Measurements from ENCODE around the gene CHTF18. TPM values are rescaled to one million over a fixed set of nuclear protein-coding genes. Genes with fewer than 3 reads are reported as not detected.
"Not testable (repeated sequence)": the region's sequence is repeated elsewhere in the genome, so short reads cannot be mapped to it uniquely, and the experiment has no call there.

Gene CHTF18
- polyA plus RNA-seq, result 1 to 10 TPM in 2 of 3 donors, not detected in 1; 6.3 to 9.2 TPM

DNA sequence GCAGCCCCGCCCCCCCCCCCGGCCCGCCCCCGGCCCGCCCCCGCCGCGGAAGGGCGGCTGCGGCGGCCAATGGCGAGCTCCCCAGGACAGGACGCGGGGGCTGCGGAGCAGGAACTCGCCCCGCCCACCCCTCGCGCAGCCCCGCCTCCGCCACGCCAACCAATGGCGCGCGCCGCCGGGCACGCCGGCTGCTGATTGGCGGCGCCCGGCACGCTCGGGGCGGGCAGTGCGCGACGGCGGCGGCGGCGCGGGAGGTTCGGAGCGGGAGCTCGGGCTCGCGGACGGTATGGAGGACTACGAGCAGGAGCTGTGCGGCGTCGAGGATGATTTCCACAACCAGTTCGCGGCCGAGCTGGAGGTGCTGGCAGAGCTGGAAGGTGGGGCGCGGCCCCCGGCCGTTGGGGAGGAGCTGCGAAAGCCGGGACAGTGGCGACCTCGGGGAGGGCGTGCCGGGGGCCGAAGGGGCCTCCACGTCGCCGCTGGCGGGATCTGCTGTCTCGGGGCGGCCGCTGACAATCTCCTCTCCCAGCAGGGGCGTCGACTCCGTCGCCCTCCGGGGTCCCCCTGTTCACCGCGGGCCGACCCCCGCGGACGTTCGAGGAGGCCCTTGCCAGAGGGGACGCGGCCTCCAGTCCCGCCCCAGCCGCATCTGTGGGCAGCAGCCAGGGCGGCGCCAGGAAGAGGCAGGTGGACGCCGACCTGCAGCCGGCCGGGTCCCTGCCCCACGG, at the start of gene CHTF18:
CHTF18 (plus strand) TSS at position 222 of the 728 bp plus-strand sequence; CDS start at position 287, 65 bp downstream.
- peak; percentile 92 to 96 (median 94) for DNase-seq
- Mint-ChIP-seq H3K4me3 (peak within 1 kb of the TSS; percentile 67 to 85 (median 83)), H3K27me3 (ENCODE audit: low read depth in 3 of 3) (peaks cover 0 to 4% (median 0%) of the 10 kb centered on the region in 3 donors), H3K27ac (peak within 1 kb of the TSS in 4 of 6 donors; percentile 30 to 62 (median 46)), H3K4me1 (peaks cover 0 to 8% of the 10 kb centered on the region in 2 donors), H3K36me3 (peaks cover 0 to 4% (median 4%) of the 10 kb centered on the region in 3 donors), H3K9me3 (no peaks in the 10 kb centered on the region)

DNA sequence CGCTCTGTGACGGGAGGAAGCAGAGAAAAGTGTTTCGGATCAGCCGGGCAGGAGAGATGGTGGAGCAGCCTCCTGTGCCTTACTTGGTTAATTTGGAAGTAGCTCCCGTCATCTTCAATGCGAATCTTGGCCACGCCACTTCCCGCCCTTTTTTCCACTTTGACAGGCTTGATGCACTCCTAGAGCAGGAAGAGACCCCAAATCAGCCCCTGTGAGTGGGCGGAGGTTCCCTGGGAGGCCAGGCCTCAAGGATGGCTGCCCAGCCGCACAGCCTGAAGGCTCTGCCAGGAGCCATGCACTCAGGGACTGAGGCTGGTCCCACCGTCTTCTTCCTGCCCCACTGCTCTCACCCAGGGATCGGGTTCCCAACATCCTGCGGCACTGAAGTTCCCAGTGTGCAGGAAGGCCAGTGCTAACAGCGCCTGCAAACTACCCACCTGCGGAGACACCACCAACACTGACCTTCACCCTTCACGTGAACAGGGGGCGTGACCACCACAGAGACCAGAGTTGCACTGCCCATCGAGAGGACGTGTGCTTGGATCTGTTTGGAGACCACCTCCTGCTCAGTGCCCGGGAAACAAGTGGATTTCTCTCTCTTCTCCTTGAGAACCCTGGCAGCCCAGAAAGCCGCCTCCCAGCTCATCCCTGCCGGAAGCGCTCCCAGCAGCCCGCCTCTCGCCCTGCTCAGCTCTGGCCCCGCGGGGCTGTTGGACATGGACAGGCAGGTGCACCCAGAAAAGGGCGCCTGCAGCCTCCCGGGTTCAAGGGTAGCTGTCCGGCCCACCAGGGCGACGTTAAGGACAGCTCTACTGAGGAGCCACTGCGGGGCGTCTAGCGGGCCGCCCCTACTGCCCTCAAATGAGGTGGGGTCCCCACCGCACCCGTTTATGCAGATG, 48.6 kb upstream of the CHTF18 start:
- Mint-ChIP-seq H3K27me3 (ENCODE audit: low read depth in 3 of 3) (peaks cover 0 to 4% (median 1%) of the 10 kb centered on the region in 3 donors), H3K27ac (no peak overlapping the region), H3K36me3 (peaks cover 0 to 7% (median 0%) of the 10 kb centered on the region in 3 donors), H3K9me3 (no peaks in the 10 kb centered on the region), H3K4me3 (peak overlapping the region; percentile 33 to 77 (median 69)), H3K4me1 (peaks cover 8 to 15% of the 10 kb centered on the region in 2 donors)
- no peak for DNase-seq

DNA sequence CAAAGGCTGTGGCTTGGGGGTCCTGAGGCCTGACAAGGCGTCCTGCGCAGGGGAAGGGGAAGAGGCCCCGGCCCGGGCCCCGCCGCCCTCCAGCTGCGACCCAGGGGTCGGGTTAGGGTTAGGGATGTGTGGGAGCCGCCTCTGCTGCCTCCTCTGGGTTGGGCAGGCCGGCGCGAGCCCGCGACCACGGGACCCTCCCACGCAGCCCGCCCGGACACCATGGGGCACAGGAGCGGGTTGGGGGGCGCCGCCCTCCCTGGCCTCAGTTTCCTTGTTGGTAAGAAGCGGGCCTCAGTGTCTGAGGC, 48.0 kb upstream of the CHTF18 start:
- DNase-seq, result no peak
- Mint-ChIP-seq H3K27ac (peak overlapping the region in 1 of 6 donors; percentile 58), H3K4me3 (peak overlapping the region; percentile 69 to 82 (median 76)), H3K9me3 (no peaks in the 10 kb centered on the region), H3K36me3 (peaks cover 0 to 7% (median 0%) of the 10 kb centered on the region in 3 donors), H3K4me1 (peaks cover 8 to 15% of the 10 kb centered on the region in 2 donors), H3K27me3 (ENCODE audit: low read depth in 3 of 3) (peaks cover 0 to 4% (median 1%) of the 10 kb centered on the region in 3 donors)

DNA sequence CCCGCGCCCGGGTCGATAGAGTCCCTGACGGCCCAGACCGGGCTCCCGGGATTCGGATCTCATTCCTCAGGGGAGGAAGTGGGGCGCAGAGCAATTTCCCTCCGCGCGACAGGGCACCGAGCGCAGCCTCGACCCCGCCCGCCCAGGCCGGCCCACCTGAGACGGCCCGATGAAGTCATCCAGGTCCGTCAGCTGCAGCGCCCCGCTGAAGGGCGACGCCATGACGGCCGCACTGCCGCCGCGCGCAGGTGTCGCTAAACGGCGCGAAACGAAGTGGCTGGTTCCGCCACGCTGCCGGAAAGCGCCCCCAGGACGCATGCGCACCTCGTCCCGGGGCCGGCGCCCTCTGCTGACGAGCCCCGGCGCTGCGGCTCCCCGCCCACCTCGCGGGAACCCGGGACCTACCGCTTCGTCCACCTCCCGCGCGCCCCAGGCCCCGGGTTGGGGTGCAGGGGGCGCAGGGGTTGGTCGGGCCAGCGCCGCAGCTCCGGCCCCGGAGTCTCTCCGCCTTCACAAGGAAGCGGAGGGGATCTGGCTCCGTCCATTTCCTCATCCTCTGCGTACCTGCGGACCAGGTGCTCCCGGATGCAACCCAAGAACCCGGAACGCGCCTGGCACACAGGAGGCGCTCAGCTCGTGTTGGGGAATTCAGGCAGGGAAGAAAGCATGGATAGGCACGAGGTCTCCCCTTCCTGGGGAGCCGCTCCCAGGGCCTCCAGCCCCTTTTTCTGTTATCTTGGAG, 47.5 kb upstream of the CHTF18 start, which contains the start of gene CIAO3:
CIAO3 (minus strand) TSS at position 234 of the 742 bp plus-strand sequence; CDS start at position 222, 12 bp downstream.
- H3K27me3 Mint-ChIP-seq (ENCODE audit: low read depth in 3 of 3), result peaks cover 0 to 4% (median 1%) of the 10 kb centered on the region in 3 donors
- peak within 1 kb of the TSS in 3 of 6 donors; percentile 32 to 58 (median 57) for H3K27ac Mint-ChIP-seq
- H3K36me3 Mint-ChIP-seq, result peaks cover 0 to 4% (median 0%) of the 10 kb centered on the region in 3 donors
- H3K9me3 Mint-ChIP-seq, result no peaks in the 10 kb centered on the region
- H3K4me1 Mint-ChIP-seq, result peaks cover 8 to 15% of the 10 kb centered on the region in 2 donors
- H3K4me3 Mint-ChIP-seq, result peak within 1 kb of the TSS; percentile 69 to 82 (median 76)
- DNase-seq, result peak; percentile 90 to 92 (median 91)

DNA sequence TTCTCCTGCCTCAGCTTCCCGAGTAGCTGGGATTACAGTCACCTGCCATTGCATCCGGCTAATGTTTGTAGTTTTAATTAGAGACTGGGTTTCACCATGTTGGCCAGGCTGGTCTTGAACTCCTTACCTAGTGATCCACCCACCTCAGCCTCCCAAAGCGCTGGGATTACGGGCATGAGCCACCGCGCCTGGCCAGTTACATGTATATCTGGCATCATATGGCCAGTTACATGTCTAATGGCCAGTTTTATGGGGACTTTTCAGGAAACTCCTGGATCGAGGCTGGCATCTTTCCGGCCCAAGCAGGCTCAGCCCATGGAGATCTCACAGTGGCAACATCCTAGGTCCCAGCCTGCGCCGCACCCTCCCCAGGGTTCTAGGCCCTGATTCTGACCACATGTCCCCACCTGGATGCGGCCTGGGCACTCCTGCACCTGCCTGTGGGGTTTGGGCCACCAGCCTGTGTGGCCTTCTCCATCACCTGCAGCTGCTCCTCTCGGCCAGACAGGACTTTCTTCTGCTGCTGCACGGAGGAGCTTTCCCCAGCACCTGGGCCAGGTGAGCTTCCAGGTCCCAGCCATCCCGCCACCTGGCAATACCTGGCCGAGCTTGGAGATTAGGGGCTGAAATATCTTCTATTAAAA, 46.3 kb upstream of the CHTF18 start:
- Mint-ChIP-seq H3K9me3 (no peaks in the 10 kb centered on the region), H3K27ac (no peak overlapping the region), H3K4me3 (peak overlapping the region; percentile 45 to 67 (median 63)), H3K27me3 (ENCODE audit: low read depth in 3 of 3) (peaks cover 0 to 6% (median 1%) of the 10 kb centered on the region in 3 donors), H3K36me3 (no peaks in the 10 kb centered on the region), H3K4me1 (peaks cover 8 to 15% of the 10 kb centered on the region in 2 donors)
- no peak for DNase-seq

DNA sequence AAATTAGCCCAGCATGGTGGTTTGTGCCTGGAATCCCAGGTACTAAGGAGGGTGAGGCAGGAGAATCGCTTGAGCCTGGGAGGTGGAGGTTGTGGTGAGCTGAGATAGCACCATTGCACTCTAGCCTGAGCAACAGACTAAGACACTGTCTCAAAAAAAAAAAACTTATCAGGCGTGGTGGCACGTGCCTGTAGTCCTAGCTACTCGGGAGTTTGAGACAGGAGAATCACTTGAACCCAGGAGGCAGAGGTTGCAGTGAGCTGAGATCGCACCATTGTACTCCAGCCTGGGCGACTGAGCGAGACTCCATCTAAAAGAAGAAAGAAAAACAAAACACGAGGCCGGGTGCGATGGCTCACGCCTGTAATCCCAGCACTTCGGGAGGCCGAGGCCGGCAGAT, 45.5 kb upstream of the CHTF18 start:
- DNase-seq, H3K27ac Mint-ChIP-seq, H3K4me3 Mint-ChIP-seq: not testable (repeated sequence)

DNA sequence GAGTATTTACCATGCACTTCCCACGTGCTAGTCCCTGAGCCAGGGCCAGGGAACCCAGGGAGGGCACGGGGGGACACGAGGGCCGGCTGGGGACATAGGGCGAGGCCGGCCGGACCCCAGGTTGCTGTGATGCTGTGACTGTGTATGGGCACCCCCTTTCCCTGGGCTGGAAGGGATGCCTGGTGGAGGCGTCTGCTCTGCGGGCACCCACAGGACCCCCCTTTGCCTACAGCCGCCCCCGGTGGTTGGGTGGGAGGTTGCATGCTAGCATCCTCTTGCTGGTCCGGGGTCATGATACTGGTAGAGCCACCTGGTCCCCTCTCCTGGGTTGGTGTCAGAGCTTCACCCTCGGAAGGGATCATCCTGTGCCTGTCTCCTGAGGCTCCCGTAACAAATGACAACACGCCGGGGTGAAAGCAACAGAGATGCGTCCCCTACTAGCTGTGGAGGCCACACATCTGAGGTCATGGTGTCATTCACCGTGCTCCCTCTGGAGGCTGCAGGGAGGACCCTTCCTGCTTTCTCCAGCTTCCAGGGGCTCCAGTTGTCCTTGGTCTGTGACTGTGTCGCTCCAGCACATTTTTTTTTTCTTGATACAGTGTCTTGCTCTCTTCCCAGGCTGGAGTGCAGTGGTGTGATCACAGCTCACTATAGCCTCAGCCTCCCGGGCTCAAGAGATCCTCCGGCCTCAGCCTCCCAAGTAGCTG, 44.5 kb upstream of the CHTF18 start:
- H3K27ac Mint-ChIP-seq, result no peak overlapping the region
- peaks cover 8 to 13% of the 10 kb centered on the region in 2 donors for H3K4me1 Mint-ChIP-seq
- H3K9me3 Mint-ChIP-seq, result no peaks in the 10 kb centered on the region
- no peak for DNase-seq
- H3K36me3 Mint-ChIP-seq, result no peaks in the 10 kb centered on the region
- no peak overlapping the region for H3K4me3 Mint-ChIP-seq
- peaks cover 0 to 2% (median 0%) of the 10 kb centered on the region in 3 donors for H3K27me3 Mint-ChIP-seq (ENCODE audit: low read depth in 3 of 3)

More for the DNA sequence above, 45.5 kb upstream of the CHTF18 start:
- H3K27me3 Mint-ChIP-seq (ENCODE audit: low read depth in 3 of 3); H3K9me3 Mint-ChIP-seq; H3K36me3 Mint-ChIP-seq: not testable (repeated sequence)
- H3K4me1 Mint-ChIP-seq, result peaks cover 8 to 15% of the 10 kb centered on the region in 2 donors

DNA sequence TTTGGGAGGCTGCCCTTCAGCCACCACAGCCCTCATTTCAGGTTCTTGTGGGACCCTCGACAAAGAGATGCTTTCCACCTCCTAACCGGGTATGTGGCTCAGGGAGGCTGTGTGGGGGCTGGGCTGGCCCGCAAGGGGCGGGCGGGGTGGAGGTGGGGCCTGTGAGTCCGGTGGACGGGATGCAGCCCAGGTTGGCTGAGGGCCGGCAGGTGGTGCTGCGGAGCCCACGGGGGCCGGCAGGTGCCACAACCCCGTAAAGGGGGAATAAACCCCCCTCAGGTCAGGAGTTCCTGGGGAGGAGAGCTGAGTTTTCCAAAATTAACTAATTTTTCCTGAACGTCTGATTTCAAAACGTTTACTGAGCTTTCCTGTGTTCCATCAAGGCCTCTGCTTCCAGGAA, 42.7 kb upstream of the CHTF18 start:
- peaks cover 0 to 3% of the 10 kb centered on the region in 2 donors for H3K4me1 Mint-ChIP-seq
- H3K27me3 Mint-ChIP-seq (ENCODE audit: low read depth in 3 of 3), result peaks cover 0 to 2% (median 0%) of the 10 kb centered on the region in 3 donors
- H3K4me3 Mint-ChIP-seq, result no peak overlapping the region
- no peak overlapping the region for H3K27ac Mint-ChIP-seq
- no peak for DNase-seq
- no peaks in the 10 kb centered on the region for H3K36me3 Mint-ChIP-seq
- H3K9me3 Mint-ChIP-seq, result no peaks in the 10 kb centered on the region

DNA sequence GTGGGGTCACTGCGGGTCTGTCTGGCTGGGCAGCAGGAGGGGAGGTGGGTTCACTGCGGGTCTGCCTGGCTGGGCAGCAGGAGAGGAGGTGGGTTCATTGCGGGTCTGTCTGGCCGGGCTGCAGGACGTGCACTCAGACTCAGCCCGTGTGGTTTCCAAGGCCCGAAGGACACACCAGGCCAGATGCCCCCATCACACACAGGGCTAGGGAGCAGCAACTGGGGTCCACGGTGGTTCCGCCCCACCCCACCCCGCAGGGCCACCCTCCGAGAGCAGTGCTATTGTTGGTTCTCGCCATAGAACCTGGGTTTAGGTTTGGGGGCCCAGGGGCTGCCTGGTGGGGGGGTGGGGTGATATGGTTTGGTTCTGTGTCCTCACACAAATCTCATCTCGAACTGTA, 41.8 kb upstream of the CHTF18 start:
- no peaks in the 10 kb centered on the region for H3K9me3 Mint-ChIP-seq
- no peak overlapping the region for H3K4me3 Mint-ChIP-seq
- H3K27me3 Mint-ChIP-seq (ENCODE audit: low read depth in 3 of 3), result peaks cover 0 to 3% (median 2%) of the 10 kb centered on the region in 3 donors
- no peak for DNase-seq
- H3K27ac Mint-ChIP-seq, result no peak overlapping the region
- peaks cover 0 to 1% of the 10 kb centered on the region in 2 donors for H3K4me1 Mint-ChIP-seq
- H3K36me3 Mint-ChIP-seq, result no peaks in the 10 kb centered on the region

DNA sequence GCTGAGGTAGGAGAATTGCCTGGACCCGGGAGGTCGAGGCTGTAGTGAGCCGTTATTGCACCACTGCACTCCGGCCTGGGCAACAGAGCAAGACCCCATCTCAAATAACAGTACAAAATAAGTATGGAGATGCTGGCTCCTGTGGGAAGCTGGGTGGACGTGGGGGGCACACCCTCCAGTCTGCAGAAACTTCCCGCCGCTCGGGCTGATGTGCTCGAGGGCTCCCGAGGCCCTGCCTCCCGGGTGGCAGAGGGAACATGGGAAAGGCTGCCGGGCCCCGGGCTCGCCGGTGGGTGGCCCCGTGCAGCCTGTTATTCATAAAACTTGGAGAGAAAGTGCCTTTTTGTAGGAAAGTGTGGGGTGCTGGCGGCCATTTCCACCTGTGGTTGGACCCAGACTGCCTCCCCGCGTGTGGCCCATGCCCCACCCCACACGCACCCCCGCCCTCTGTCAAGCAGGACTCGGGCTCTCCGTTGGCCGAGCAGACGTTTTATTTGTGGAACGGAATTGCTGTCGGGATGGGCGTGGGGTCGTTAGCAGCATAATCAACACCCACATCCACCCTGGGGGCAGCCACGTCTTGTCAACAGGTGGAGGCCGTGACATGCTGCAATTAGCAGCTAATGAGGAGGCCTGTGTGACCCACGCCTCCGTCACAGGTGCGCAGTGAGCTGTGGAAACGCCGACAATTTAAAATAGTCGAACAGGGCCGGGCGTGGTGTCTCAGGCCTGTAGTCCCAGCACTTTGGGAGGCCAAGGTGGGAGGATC, 40.3 kb upstream of the CHTF18 start:
- Mint-ChIP-seq H3K4me3 (no peak overlapping the region), H3K27me3 (ENCODE audit: low read depth in 3 of 3) (peaks cover 0 to 4% (median 2%) of the 10 kb centered on the region in 3 donors), H3K9me3 (no peaks in the 10 kb centered on the region)

DNA sequence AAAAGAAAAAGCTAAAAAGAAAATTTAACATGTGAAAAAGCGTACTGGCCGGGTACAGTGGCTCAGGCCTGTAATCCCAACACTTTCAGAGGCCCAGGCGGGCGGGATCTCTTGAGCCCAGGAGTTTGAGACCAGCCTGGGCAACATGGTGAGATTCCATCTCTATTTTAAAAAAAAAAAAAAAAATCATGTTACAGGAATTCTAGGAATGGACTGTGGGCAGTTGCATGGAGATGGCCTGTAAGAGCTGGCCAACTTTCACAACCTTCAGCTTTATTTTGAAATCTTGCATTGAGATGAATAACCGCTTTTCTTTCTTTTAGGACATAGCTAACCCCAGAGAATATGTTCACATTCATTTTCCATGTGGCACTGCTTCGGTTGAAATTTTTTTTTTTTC, 39.4 kb upstream of the CHTF18 start:
- Mint-ChIP-seq H3K27ac (no peak overlapping the region), H3K4me3 (no peak overlapping the region), H3K27me3 (ENCODE audit: low read depth in 3 of 3) (peaks cover 0 to 5% (median 2%) of the 10 kb centered on the region in 3 donors), H3K36me3 (no peaks in the 10 kb centered on the region), H3K4me1 (no peaks in the 10 kb centered on the region), H3K9me3 (no peaks in the 10 kb centered on the region)
- DNase-seq, result no peak

More for the DNA sequence above, 40.3 kb upstream of the CHTF18 start:
- Mint-ChIP-seq H3K36me3 (no peaks in the 10 kb centered on the region), H3K4me1 (no peaks in the 10 kb centered on the region), H3K27ac (no peak overlapping the region)
- DNase-seq, result no peak

DNA sequence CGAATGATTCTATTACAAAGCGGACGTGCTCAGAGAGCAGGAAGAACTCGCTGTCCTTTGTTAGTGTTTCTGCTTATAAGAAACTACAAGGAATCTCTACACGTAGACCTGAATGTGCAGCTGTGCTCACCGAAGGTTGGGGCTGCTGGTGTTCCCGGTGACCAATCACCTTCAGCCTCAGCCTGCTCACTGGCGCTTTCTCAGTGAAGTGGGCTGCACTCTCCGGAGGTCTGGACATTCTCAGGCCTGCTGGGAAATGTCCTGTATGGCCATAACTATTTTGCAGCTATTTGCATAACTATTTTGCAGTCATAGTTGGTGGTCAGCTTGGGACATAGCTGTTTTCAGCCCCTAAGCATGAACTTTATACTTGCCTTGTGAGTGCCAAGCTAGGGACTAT, 37.9 kb upstream of the CHTF18 start:
- DNase-seq, result no peak
- Mint-ChIP-seq H3K4me3 (no peak overlapping the region), H3K36me3 (no peaks in the 10 kb centered on the region), H3K27ac (no peak overlapping the region), H3K27me3 (ENCODE audit: low read depth in 3 of 3) (peaks cover 0 to 5% (median 2%) of the 10 kb centered on the region in 3 donors), H3K4me1 (no peaks in the 10 kb centered on the region), H3K9me3 (no peaks in the 10 kb centered on the region)
